ENCODE measurements around the gene AGK. TPM values are rescaled to one million over a fixed set of nuclear protein-coding genes. Genes with fewer than 3 reads are reported as not detected.
A peak's percentile ranks its signal among the peaks of the same experiment; 100 is the strongest.

Gene AGK
- total and polyA plus RNA-seq, 7 donors: 5.8 to 15.4 (median 9.0) TPM

DNA sequence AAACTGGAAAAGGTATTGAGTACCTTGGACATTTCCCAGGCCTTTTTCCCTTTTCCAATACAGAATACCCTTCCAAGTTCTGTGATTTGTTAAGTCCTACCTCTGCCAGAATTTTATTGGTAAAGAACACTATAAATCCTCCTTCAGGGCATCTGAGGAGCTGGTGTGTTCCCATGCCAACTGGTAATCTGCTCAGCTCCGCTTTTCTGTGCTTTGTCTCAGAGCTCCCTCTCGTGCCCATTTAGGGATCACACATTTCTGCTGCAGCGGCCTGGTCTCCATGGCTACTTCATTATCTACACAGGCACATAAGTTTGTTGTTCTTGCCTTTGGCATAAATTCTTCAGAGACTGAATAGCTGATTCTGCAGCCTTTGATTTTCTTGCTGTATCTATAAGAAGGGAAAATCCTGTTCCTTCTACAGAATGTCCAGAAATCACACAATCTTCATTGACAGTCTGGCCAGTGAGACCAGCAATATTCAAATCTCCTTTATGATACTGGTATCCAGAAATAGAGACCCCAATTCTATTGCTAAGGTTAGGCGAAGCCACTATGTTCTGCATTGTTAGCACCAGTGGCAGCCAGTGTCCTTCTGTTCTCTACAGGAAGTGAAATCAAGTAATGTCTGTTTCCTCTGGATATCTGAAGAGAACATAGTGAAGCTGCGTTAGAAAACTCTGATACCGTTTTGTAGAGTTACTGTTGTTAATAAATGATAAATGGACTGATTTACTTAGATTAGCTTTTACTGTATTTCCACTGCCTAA lies 98.8 kb downstream of the AGK start:
- TF ChIP-seq, protein P1, sequence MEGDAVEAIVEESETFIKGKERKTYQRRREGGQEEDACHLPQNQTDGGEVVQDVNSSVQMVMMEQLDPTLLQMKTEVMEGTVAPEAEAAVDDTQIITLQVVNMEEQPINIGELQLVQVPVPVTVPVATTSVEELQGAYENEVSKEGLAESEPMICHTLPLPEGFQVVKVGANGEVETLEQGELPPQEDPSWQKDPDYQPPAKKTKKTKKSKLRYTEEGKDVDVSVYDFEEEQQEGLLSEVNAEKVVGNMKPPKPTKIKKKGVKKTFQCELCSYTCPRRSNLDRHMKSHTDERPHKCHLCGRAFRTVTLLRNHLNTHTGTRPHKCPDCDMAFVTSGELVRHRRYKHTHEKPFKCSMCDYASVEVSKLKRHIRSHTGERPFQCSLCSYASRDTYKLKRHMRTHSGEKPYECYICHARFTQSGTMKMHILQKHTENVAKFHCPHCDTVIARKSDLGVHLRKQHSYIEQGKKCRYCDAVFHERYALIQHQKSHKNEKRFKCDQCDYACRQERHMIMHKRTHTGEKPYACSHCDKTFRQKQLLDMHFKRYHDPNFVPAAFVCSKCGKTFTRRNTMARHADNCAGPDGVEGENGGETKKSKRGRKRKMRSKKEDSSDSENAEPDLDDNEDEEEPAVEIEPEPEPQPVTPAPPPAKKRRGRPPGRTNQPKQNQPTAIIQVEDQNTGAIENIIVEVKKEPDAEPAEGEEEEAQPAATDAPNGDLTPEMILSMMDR (IDR thresholded peaks at IDR 0.05): peak; percentile 66
- WGBS, 3 donors: 41 to 45% (median 45%) methylated on average over 6 of the region's 6 CpGs
- DNase-seq: no peak

DNA sequence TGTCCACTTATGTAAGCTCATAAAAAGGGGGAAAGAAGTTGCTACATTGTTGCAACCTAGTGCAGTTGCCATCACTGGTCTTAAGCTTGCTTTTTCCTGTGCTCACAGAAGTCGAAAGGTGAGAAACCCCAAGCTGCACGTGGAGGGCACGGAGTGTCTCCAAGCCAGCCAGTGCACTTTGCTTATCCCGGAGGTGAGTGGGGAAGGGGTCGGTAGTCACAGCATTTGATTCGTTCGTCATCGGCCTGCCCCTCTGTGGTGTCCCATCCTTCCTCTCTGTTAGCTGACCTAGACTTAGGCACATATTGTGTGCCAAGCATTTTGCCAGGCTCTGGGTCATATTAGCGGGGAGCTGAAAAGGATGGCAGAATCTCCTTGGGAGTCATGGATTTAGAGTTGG lies 100.2 kb downstream of the AGK start:
- Histone ChIP-seq H3K4me3 (no peak overlapping the region), H3K36me3 (ENCODE audit: insufficient read depth in 1 of 2, low read depth in 1 of 2) (peaks cover 0 to 32% of the 10 kb centered on the region in 2 donors), H3K4me1 (peaks cover 18% of the 10 kb centered on the region), H3K27ac (no peak overlapping the region), H3K27me3 (ENCODE audit: insufficient read depth in 3 of 3, low read length in 2 of 3) (no peaks in the 10 kb centered on the region), H3K9me3 (no peaks in the 10 kb centered on the region)
- ATAC-seq: no peak
- intact Hi-C loops (cut with DNase I): loop anchor here in 1 of 2 donors (5.0 to 10.0 kb wide), 2 partner anchors 136 to 837 kb away; no protein-coding TSS in a partner anchor
- no peak for DNase-seq
- TF ChIP-seq, protein P1 (IDR thresholded peaks at IDR 0.05): no peak
- WGBS, 3 donors: 86 to 96% (median 90%) methylated on average over 9 of the region's 9 CpGs

More for the DNA sequence above, 98.8 kb downstream of the AGK start:
- Histone ChIP-seq H3K9me3 (no peaks in the 10 kb centered on the region), H3K36me3 (ENCODE audit: insufficient read depth in 1 of 2, low read depth in 1 of 2) (peaks cover 0 to 26% of the 10 kb centered on the region in 2 donors), H3K4me1 (peaks cover 18% of the 10 kb centered on the region), H3K27me3 (ENCODE audit: insufficient read depth in 3 of 3, low read length in 2 of 3) (no peaks in the 10 kb centered on the region), H3K27ac (no peak overlapping the region), H3K4me3 (no peak overlapping the region)
- ATAC-seq: peak; percentile 69 to 94 (median 85)
- intact Hi-C loops (cut with DNase I): loop anchor here (5.0 to 10.0 kb wide), 5 partner anchors 98 to 835 kb away; partner anchors contain the start of gene AGK (in 1 of the 2)

DNA sequence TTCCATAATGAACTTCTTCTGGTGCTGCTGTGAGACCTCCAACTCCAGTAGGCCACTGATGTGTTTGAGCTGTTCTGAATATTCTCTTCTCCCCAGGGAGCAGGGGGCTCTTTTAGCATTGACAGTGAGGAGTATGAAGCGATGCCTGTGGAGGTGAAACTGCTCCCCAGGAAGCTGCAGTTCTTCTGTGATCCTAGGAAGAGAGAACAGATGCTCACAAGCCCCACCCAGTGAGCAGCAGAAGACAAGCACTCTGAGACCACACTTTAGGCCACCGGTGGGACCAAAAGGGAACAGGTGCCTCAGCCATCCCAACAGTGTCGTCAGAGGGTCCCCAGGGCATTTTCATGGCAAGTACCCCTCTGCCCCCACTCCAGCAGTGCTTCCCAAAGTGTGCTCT lies 101.5 kb downstream of the AGK start:
- Histone ChIP-seq H3K27me3 (ENCODE audit: insufficient read depth in 3 of 3, low read length in 2 of 3) (no peaks in the 10 kb centered on the region), H3K4me3 (no peak overlapping the region), H3K9me3 (no peaks in the 10 kb centered on the region), H3K27ac (no peak overlapping the region), H3K36me3 (ENCODE audit: insufficient read depth in 1 of 2, low read depth in 1 of 2) (peaks cover 0 to 38% of the 10 kb centered on the region in 2 donors), H3K4me1 (peaks cover 18% of the 10 kb centered on the region)
- 51 to 78% (median 51%) methylated on average over 3 of the region's 3 CpGs for WGBS, 3 donors
- TF ChIP-seq, protein P1 (IDR thresholded peaks at IDR 0.05): no peak
- no peak for ATAC-seq
- intact Hi-C loops (cut with DNase I): loop anchor here in 1 of 2 donors (5.0 to 10.0 kb wide), 2 partner anchors 135 to 838 kb away; no protein-coding TSS in a partner anchor
- no peak for DNase-seq

DNA sequence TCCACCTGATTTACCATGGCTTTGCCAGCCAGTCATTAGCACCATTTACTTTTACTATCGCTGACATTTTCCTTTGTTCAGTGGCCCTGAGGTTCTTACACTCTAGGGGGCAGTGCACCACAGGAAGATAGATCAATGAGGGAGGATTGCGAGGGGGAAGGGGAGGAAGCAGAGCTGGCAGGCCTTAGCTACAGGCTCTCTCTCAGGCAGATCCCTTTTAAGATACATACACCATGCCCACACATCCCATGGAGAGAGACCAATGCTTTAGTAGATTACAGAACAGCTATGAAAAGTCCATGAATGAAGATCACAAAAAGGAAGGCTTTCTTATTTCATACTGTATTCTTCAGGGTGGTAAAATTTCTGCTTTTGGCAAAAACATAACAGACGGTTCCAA lies 103.3 kb downstream of the AGK start:
- Histone ChIP-seq H3K27ac (no peak overlapping the region), H3K9me3 (no peaks in the 10 kb centered on the region), H3K4me1 (peaks cover 4% of the 10 kb centered on the region), H3K36me3 (ENCODE audit: insufficient read depth in 1 of 2, low read depth in 1 of 2) (peaks cover 3 to 52% of the 10 kb centered on the region in 2 donors), H3K27me3 (ENCODE audit: insufficient read depth in 3 of 3, low read length in 2 of 3) (no peaks in the 10 kb centered on the region), H3K4me3 (no peak overlapping the region)
- TF ChIP-seq, protein P1 (IDR thresholded peaks at IDR 0.05): peak; percentile 53
- 43 to 51% (median 43%) methylated on average over 3 of the region's 3 CpGs for WGBS, 3 donors
- ATAC-seq (peak; percentile 59 to 67 (median 64)), DNase-seq (peak in 1 of 2 donors; percentile 26)
- intact Hi-C loops (cut with DNase I): loop anchor here in 1 of 2 donors (5.0 to 10.0 kb wide), 2 partner anchors 133 to 840 kb away; no protein-coding TSS in a partner anchor

Measured in psoas muscle (tissue), 8 donors.